Astrocyte (in vitro differentiated cells and primary cell): ENCODE data around the gene FAM174C.

ENCODE experiments used
- CTCF ChIP-seq: IDR thresholded peaks from 2 replicates; pipeline ENCODE4 v1.5.1; 2011; ENCODE audit warnings: low read depth, mild to moderate bottlenecking, inconsistent platforms, low read length, moderate library complexity; ENCODE audit not compliant: insufficient read depth
- EZH2 ChIP-seq: IDR thresholded peaks from 2 replicates; pipeline ENCODE4 v1.6.1; 2012; ENCODE audit warnings: mild to moderate bottlenecking, low read length, inconsistent platforms; ENCODE audit not compliant: insufficient read depth

GRCh38 chr19:1265615-1266128 is 9.7 kb upstream of the FAM174C start:
- TF ChIP-seq CTCF = no peak
- TF ChIP-seq EZH2 = no peak
